K562 (cell line): ENCODE results near the gene OR6S1. TPM values are rescaled to one million over a fixed set of nuclear protein-coding genes. Genes with fewer than 3 reads are reported as not detected.

Source experiments
- ATAC-seq: fragments of 200-7000 bp; cut with Tn5 transposase; 3 replicates; pipeline ENCODE4 v1.9.1; 2020; ENCODE audit warnings: moderate library complexity
- BruUV-seq: library from RNA; stranded (reverse); fragments of 400-500 nt; replicated peaks from 2 replicates; lab custom pipeline; 2021; lab: Mats Ljungman, UMichigan
- CTCF ChIA-PET: fragments of 300-600 bp; formaldehyde crosslinking; extraction: SDS; loops from one replicate; lab custom pipeline; 2021; ENCODE audit warnings: low intra/inter-chr PET ratio; lab: Yijun Ruan, JAX
- POLR2A ChIA-PET: fragments of 300-600, 350-650 bp; sonication (Branson Sonifier 250); formaldehyde crosslinking; extraction: SDS; loops from one replicate; lab custom pipeline; 2021; ENCODE audit warnings: antibody characterized with exemption, inconsistent platforms; lab: Yijun Ruan, JAX
- DNase-seq, 4 experiments: peaks; one replicate each; pipeline versions ENCODE4 v3.0.0 to v3.0.0-alpha.2; 2011 to 2018; ENCODE audit warnings: low spot score in 3 of 4, mixed read lengths in 3 of 4; ENCODE audit errors: extremely low read depth in 1 of 4
- FAIRE-seq: peaks from 2 replicates; lab custom pipeline; 2011; peaks lifted over from hg19 to GRCh38; lab: Jason Lieb, UNC
- H2AFZ ChIP-seq: 2 replicates; pipeline ENCODE4 v1.6.0; 2011; ENCODE audit warnings: low read depth, low read length, control low read depth, inconsistent platforms
- H3K27ac ChIP-seq: fragments of 200-600 bp; 3 replicates; pipeline ENCODE4 v1.8.0; 2011; ENCODE audit warnings: low read depth, mild to moderate bottlenecking, control low read depth, inconsistent platforms, low read length, moderate library complexity, mixed read lengths; ENCODE audit errors: extremely low read depth
- H3K27me3 ChIP-seq, 2 experiments: fragments of 300-600 bp in 1 of 2; 2 replicates in 1 of 2; 3 replicates in 1 of 2; pipeline versions ENCODE4 v1.6.0 to v1.8.0; 2011; ENCODE audit warnings: inconsistent platforms in 2 of 2, low read length in 2 of 2, mild to moderate bottlenecking in 1 of 2, mixed read lengths in 1 of 2, moderate library complexity in 1 of 2; ENCODE audit not compliant: control insufficient read depth in 2 of 2, insufficient read depth in 2 of 2
- H3K36me3 ChIP-seq: fragments of 300-600 bp; 3 replicates; pipeline ENCODE4 v1.8.0; 2011; ENCODE audit warnings: mild to moderate bottlenecking, low read length, inconsistent platforms; ENCODE audit not compliant: control insufficient read depth, insufficient read depth
- H3K4me1 ChIP-seq, 2 experiments: fragments of 200-600 bp in 1 of 2; replicated peaks in 1 of 2; 2 replicates in 1 of 2; 3 replicates in 1 of 2; pipeline versions ENCODE4 v1.5.1 to v1.8.0; 2011; ENCODE audit warnings: inconsistent platforms in 2 of 2, low read length in 2 of 2, mild to moderate bottlenecking in 1 of 2, mixed read lengths in 1 of 2, moderate library complexity in 1 of 2; ENCODE audit not compliant: control insufficient read depth in 2 of 2, insufficient read depth in 2 of 2
- H3K4me2 ChIP-seq: 2 replicates; pipeline ENCODE4 v1.6.1; 2011; ENCODE audit warnings: low read length, control low read depth, inconsistent platforms, mixed read lengths; ENCODE audit not compliant: insufficient read depth
- H3K4me3 ChIP-seq: fragments of 200-600 bp; sonication (generic), shearing (Covaris generic); 2 replicates; pipeline ENCODE4 v1.5.1; 2016; ENCODE audit warnings: control low read depth, inconsistent platforms
- H3K79me2 ChIP-seq: fragments of 200-600 bp; 3 replicates; pipeline ENCODE4 v1.8.0; 2011; ENCODE audit warnings: low read length, inconsistent platforms; ENCODE audit not compliant: control insufficient read depth, insufficient read depth
- H3K9ac ChIP-seq, 2 experiments: 2 replicates each; pipeline versions ENCODE4 v1.6.0 to v1.6.1; 2011; ENCODE audit warnings: low read depth in 2 of 2, low read length in 2 of 2, control low read depth in 1 of 2, inconsistent platforms in 1 of 2, mild to moderate bottlenecking in 1 of 2, mixed read lengths in 1 of 2; ENCODE audit not compliant: insufficient read depth in 1 of 2
- H3K9me1 ChIP-seq: one replicate; pipeline ENCODE4 v1.6.0; 2011; ENCODE audit warnings: inconsistent platforms, mild to moderate bottlenecking, low read length, moderate library complexity; ENCODE audit not compliant: control insufficient read depth, insufficient read depth
- H3K9me3 ChIP-seq: replicated peaks from 2 replicates; pipeline ENCODE4 v1.5.1; 2011; ENCODE audit warnings: low read depth, low read length, inconsistent platforms; ENCODE audit not compliant: control insufficient read depth, insufficient read depth
- H4K20me1 ChIP-seq: replicated peaks from 2 replicates; pipeline ENCODE4 v1.6.1; 2011; ENCODE audit warnings: low read length, inconsistent platforms, mixed read lengths; ENCODE audit not compliant: control insufficient read depth, insufficient read depth
- BRD4 ChIP-seq: fragments of 200-600 bp; sonication (generic); IDR thresholded peaks from 2 replicates; pipeline ENCODE4 v1.6.1; 2017; ENCODE audit warnings: inconsistent platforms
- BRD9 ChIP-seq: fragments of 450-650 bp; IDR thresholded peaks from 2 replicates; pipeline ENCODE4 v1.6.1; 2018; ENCODE audit warnings: low read depth; ENCODE audit not compliant: partially characterized antibody
- POLR2H ChIP-seq: IDR thresholded peaks from 2 replicates; pipeline ENCODE4 v1.6.1; 2016; ENCODE audit warnings: missing genetic modification characterization, low read depth, mild to moderate bottlenecking, control low read depth, missing compliant biosample characterization, moderate library complexity
- POLR3G ChIP-seq: IDR thresholded peaks from 2 replicates; pipeline ENCODE4 v1.6.1; 2011; ENCODE audit not compliant: insufficient read length, insufficient replicate concordance; ENCODE audit errors: extremely low read depth
- RB1 ChIP-seq: fragments of 450-650 bp; IDR thresholded peaks from 2 replicates; pipeline ENCODE4 v1.6.1; 2017; ENCODE audit warnings: low read depth, mild to moderate bottlenecking
- SOX6 ChIP-seq: fragments of 450-650 bp; IDR thresholded peaks from 2 replicates; pipeline ENCODE4 v1.6.1; 2014; ENCODE audit warnings: mild to moderate bottlenecking
- TBP ChIP-seq: optimal IDR thresholded peaks from 2 replicates; pipeline ENCODE3; 2011; ENCODE audit warnings: low read depth, low read length, improper control_type of control experiment
- ZNF395 ChIP-seq: fragments of 200-800 bp; sonication (Bioruptor generic); IDR thresholded peaks from 2 replicates; pipeline ENCODE4 v1.6.1; 2017; ENCODE audit warnings: missing genetic modification characterization, missing compliant biosample characterization
- ZNF592 ChIP-seq: fragments of 450-650 bp; IDR thresholded peaks from 2 replicates; pipeline ENCODE4 v1.6.1; 2017; ENCODE audit warnings: antibody characterized with exemption, mild to moderate bottlenecking
- WGBS: fragments of 100-300 bp; shearing (Covaris generic); methylation state at CpG from one replicate; pipeline ENCODE4 v1.1.6; 2016; ENCODE audit warnings: low coverage, mixed read lengths; ENCODE audit not compliant: insufficient coverage; ENCODE audit errors: missing lambda C conversion rate; 5-methylcytosine and 5-hydroxymethylcytosine counted together
- in situ Hi-C: fragments of 300-500 bp; cut with MboI; formaldehyde crosslinking; loops from 4 replicates; pipeline ENCODE4 v1.15.0; 2018; ENCODE audit warnings: inconsistent platforms, mixed read lengths
- intact Hi-C: fragments of 100-400 bp; cut with micrococcal nuclease; formaldehyde crosslinking; loops from 2 replicates; pipeline ENCODE4 v1.14.2; 2022
- polyA plus RNA-seq, 8 experiments: library from polyadenylated mRNA; depleted of rRNA in 4 of 8; stranded (reverse) in 5 of 8; unstranded in 3 of 8; fragments of >200 nt; fragmentation: Nextera tagmentation in 2 of 8; fragmentation: Illumina TruSeq in 1 of 8; extraction: Ambion mirVana in 2 of 8; extraction: Trizol in 1 of 8; gene quantifications; 2 replicates each; pipeline versions ENCODE4 v1.2.1 to v1.2.3, GENCODE V29; 2011 to 2014; ENCODE audit warnings: inconsistent platforms in 1 of 8, missing spikeins in 1 of 8
- total RNA-seq, 7 experiments: library from RNA; depleted of rRNA in 6 of 7; stranded (reverse); fragments of >200 nt in 6 of 7; fragmentation: Illumina TruSeq in 2 of 7; extraction: Trizol in 2 of 7; gene quantifications; 2 replicates each; pipeline versions ENCODE4 v1.2.1 to v1.2.3, GENCODE V29; 2011 to 2021; ENCODE audit warnings: low replicate concordance in 1 of 7

OR6S1 gene
- total and polyA plus RNA-seq, 9 of the 15 experiments (the other 6 are each of a cell fraction or from before 2014, with no cell fraction given): not detected

GRCh38 chr14:20631023-20631879, 10.2 kb downstream of the OR6S1 start:
- Histone ChIP-seq H4K20me1 (peaks cover 9% of the 10 kb centered on the region; the same call in 1 of the 2 replicates), H3K79me2 (no peaks in the 10 kb centered on the region), H2AFZ (peak overlapping the region; percentile 63), H3K9ac (peak overlapping the region in 1 of 2 experiments; percentile 90; a peak in 3 of 4 replicates), H3K4me2 (peak overlapping the region; percentile 81), H3K4me3 (peak overlapping the region; percentile 44), H3K27ac (no peak overlapping the region), H3K9me1 (no peaks in the 10 kb centered on the region), H3K4me1 (peaks cover 8 to 10% of the 10 kb centered on the region in 2 experiments; a peak in 4 of 5 replicates), H3K27me3 (peaks cover 4 to 5% of the 10 kb centered on the region in 2 experiments; a peak in 2 of 5 replicates), H3K36me3 (no peaks in the 10 kb centered on the region), H3K9me3 (no peaks in the 10 kb centered on the region)
- FAIRE-seq (no peak), ATAC-seq (peak; percentile 48), DNase-seq (peak; percentile 32 to 69 (median 39))
- ChIA-PET POLR2A (interaction anchor here (0.7 to 2.4 kb wide), 3 partner anchors 9 to 50 kb away, joined by 3 to 6 read pairs (median 3); no protein-coding TSS in a partner anchor), CTCF (interaction anchor here (1.1 kb wide), 1 partner anchor 22 kb away, joined by 3 read pairs; no protein-coding TSS in a partner anchor)
- intact Hi-C loops: no loop called here
- WGBS: 2% methylated on average over 19 of the region's 19 CpGs
- in situ Hi-C loops: loop anchor here (5.0 kb wide), 1 partner anchor 51 kb away; the partner anchor contains the start of gene RNASE4
- no TSS peak for BruUV-seq
- TF ChIP-seq BRD9 (peak; percentile 68), POLR2H (peak; percentile 99), BRD4 (0 out of 2 replicates have a peak, but pooled peaks have one; percentile 37), RB1 (peak; percentile 44; the same call in 1 of the 2 replicates), POLR3G (peak; percentile 21), ZNF395 (CRISPR knock-in tag) (0 out of 2 replicates have a peak, but pooled peaks have one; percentile 25), SOX6 (peak; percentile 40; the same call in 1 of the 2 replicates), ZNF592 (peak; percentile 62), TBP (peak; percentile 99)
